ENCODE results near the gene PCCA.

DNA sequence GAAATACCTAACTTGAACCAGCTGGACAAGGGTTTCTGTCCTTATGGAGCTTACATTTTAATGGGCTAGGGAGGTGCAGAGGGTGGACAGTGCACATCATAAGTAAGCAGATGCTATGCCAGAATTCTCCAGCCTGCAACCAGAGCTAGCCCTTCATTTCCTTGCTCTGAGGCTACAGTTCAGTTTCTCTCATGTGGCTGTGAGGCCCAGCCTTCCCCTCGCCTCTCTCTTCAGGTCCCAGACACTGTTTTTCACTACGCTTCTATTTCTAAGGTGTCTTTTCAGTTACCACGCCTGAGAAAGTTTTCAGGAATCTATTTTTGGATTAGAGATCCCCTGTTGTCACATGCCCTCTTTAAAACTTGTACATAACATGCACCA, 141.9 kb downstream of the PCCA start:
- TF ChIP-seq, protein P1, sequence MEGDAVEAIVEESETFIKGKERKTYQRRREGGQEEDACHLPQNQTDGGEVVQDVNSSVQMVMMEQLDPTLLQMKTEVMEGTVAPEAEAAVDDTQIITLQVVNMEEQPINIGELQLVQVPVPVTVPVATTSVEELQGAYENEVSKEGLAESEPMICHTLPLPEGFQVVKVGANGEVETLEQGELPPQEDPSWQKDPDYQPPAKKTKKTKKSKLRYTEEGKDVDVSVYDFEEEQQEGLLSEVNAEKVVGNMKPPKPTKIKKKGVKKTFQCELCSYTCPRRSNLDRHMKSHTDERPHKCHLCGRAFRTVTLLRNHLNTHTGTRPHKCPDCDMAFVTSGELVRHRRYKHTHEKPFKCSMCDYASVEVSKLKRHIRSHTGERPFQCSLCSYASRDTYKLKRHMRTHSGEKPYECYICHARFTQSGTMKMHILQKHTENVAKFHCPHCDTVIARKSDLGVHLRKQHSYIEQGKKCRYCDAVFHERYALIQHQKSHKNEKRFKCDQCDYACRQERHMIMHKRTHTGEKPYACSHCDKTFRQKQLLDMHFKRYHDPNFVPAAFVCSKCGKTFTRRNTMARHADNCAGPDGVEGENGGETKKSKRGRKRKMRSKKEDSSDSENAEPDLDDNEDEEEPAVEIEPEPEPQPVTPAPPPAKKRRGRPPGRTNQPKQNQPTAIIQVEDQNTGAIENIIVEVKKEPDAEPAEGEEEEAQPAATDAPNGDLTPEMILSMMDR (IDR thresholded peaks at IDR 0.05; ENCODE audit: insufficient read depth, low read length, poor library complexity, severe bottlenecking), result no peak
- TF ChIP-seq EZH2phosphoT487 (conservative IDR thresholded peaks at IDR 0.05; ENCODE audit: low read length), result no peak
